ENCODE measurements around the gene KPRP.

Gene KPRP

DNA sequence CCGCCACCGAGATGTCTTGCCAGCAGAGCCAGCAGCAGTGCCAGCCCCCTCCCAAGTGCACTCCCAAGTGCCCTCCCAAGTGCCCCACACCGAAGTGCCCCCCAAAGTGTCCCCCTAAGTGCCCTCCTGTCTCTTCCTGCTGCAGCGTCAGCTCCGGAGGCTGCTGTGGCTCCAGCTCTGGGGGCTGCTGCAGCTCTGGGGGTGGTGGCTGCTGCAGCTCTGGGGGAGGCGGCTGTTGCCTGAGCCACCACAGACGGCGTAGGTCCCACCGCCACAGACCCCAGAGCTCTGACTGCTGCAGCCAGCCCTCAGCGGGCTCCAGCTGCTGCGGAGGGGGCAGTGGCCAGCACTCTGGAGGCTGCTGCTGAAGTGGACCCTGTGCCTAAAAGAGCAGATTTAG is 18.5 kb downstream of the KPRP start:
- DNase-seq: no peak

DNA sequence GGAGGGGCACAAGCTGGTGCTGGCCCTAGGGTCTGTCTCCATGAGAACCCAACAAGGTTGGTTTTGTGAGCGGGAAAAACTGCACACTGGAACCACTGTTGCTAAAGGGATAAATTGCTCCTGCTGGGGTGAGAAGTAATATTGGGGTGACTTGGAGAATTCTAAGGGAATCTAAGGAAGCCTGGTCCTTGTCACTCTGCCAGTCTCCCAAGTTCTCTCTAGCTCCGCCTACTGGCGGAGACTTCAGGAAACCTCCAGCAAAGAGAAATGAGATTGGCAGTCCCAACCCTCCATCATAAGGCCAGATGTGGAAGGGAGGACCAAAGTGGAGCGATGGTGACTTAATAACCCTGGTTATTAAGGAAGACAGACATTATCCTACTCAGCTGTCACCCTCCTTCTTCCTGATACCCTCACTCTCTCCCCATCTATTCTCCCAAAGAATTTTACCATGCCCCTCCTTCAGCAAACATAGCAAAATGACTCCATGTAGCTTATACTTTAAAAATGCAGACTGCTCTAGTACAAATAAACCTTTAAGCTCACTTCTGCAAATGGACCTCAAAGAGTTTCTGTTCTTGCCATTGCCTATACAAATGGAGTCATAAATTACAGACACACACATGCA is 19.8 kb downstream of the KPRP start:
- no peak for DNase-seq

DNA sequence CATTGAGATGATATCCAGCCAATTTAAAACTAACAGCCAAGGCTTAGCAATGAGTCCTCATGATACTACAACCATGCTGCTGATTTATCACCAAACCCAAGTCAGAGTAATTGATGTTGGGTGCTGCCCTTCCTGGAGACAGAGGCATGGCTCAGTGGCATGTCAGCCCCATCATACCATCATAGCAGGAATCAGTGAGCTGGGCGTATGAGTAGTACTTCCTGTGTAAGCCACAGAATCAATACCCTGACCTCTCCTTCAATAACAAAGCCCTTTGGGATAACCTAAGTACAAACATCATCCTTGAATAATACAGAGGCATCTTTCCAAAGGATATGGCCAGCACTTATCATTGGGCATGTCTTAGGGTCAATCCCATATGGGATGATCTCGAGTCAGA is 25.3 kb downstream of the KPRP start:
- DNase-seq: no peak

DNA sequence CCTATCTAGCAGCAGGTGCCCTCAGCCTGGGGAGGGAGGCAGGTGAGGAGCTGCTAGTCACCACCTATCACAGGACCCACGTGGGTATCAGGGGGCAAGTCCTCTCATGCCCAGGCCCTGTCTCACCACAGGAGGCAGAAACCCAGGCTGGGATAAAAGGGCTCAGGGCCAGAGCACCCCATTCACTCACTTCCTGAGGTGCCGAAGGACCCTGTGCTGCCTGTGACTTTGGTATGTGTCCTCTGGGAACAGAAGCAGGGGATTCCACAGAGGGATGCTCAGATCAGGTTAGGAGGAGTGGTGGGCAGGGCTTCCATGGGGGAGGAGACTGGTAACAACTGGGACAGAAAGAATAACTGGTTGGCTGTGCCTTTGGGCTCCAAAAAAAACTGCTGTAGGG is 28.3 kb downstream of the KPRP start, which contains the start of gene LCE1E:
Gene LCE1E, plus strand, starts transcription at position 181 of the 400 bp plus-strand sequence. CDS start 1,043 bp downstream, outside the sequence.
- DNase-seq: no peak

DNA sequence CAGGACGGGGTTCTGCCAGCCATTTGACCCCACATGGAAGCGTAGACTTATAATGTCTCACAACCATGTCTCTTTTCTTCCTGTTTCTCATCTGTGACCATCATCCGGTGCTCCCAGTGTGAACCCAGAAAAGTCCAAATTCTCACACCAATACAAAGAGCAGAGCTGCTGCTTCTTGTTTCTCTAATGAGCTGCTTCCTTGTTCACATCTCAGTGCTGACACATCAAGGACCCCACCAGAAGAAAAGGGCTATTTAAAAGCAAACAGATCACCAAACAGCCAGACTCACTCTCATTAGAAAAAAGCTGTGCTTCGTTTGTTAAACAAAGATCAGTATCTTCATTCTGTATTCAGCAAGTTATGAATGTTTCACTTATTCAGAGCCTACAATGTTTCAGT is 37.9 kb downstream of the KPRP start:
- no peak for DNase-seq

DNA sequence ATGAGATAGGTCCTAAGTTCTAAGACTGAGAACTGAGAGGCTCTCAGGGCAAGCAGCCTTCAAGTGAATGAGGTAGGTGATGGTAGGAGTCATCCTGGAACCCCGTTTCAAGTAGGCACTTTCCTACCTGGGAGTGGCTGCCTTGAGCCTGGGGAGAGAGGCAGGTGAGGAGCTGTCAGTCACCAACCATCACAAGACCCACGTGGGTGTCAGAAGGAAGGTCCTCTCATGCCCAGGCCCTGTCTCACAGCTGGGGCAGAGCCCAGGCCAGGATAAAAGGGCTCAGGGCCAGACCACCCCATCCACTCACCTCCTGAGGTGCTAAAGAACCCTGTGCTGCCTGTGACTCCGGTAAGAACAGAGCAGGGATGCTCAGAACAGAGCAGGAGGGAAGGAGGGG is 38.6 kb downstream of the KPRP start, which contains the start of gene LCE1D:
Gene LCE1D, plus strand, starts transcription at position 301 of the 400 bp plus-strand sequence. CDS start 1,074 bp downstream, outside the sequence.
- no peak for DNase-seq

DNA sequence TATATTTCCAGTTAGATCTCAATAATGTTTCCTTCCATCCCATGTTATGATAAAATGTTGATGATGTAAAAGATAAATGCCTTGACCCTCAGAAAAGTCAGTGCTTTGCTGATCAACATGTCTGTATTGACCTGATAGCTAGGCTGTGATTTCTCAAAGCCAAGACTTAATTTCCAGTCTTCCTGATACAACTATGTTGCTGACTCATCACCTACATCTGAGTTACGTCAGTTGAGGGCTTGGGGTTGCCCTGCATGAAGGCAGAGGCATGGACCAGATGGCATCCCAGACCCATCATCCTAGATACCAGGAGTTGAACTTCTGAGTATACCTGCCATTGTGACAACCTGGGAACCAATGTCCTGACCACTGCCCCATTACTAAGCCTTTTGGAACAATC is 43.5 kb downstream of the KPRP start:
- DNase-seq: no peak

DNA sequence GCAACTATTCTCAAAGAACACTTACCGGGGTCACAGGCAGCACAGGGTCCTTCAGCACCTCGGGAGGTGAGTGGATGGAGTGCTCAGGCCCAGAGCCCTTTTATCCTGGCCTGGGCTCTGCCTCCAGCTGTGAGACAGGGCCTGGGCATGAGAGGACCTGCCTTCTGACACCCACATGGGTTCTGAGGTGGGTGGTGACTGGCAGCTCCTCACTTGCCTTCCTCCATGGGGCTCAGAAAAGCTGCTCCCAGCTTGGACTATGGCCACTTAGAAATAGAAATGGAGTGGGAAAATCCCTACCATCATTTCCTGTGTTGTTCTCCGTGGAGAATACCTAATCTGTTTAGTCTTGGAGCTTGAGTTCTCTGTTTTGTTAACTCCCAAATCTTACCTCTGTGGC is 48.8 kb downstream of the KPRP start, which contains the start of gene LCE1C:
Gene LCE1C, minus strand, starts transcription at position 76 of the 400 bp plus-strand sequence. CDS start 1,173 bp downstream, outside the sequence.
- DNase-seq: no peak

DNA sequence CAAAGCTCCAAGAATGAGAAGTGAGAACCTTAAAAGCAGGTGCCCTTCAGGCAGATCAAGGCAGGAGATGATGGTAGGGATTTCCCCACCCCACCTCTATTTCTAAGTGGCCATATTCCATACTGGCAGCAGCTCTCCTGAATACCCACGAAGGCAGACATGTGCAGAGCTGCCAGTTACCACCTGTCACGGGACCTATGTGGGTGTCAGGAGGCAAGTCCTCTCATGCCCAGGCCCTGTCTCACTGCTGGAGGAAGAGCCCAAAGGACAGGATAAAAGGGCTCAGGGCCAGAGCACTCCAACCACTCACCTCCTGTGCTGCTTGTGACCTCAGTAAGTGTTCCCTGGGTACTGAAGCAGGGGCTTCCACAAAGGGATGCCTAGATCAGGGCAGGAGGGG is 53.2 kb downstream of the KPRP start:
- no peak for DNase-seq
